Stimulated activated CD8-positive, alpha-beta memory T cell treated with anti-CD3 and anti-CD28 coated beads, Interleukin-4, amount 100 ng/mL, for 1 hour (primary cell): ENCODE data around the gene IL1RL1.

Source experiments
- DNase-seq, 2 donors: peaks; one replicate each; pipeline ENCODE4 v3.0.0-alpha.2; 2020; ENCODE audit warnings: low read depth in 2 of 2, low spot score in 1 of 2

Gene IL1RL1

GRCh38 chr2:102334486-102334885 lies 23.1 kb downstream of the IL1RL1 start:
- no peak for DNase-seq

GRCh38 chr2:102335871-102336366 lies 24.6 kb downstream of the IL1RL1 start:
- no peak for DNase-seq

DNA sequence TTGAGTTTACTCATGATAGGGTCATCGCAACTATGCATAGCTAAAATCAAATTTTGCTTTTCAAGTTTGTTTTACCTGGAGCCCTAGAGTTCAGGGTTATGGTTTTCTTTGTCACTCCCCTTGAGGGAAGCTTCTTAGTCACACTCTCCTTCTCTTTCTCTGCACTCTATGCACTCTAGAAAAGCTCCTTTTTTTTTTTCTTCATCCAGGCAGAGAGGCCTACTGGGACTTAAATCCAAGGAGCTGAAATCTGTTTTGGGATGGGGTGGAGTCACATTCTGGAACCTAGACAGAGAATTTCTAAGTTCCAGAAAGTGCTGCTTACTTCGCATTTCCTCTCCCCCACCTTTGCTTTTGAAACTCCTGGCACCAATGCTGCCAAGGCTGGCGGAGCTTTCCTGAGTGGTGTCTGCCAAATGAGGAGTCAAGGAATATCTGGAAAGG lies 25.2 kb downstream of the IL1RL1 start:
- no peak for DNase-seq

- no peak for DNase-seq
These were observed 25.6 kb downstream of the IL1RL1 start for GRCh38 chr2:102337012-102337411.

GRCh38 chr2:102337481-102338386 lies 26.4 kb downstream of the IL1RL1 start:
- DNase-seq, result no peak

GRCh38 chr2:102340778-102341177 lies 29.4 kb downstream of the IL1RL1 start:
- DNase-seq, result no peak

- no peak for DNase-seq
These were observed 31.5 kb downstream of the IL1RL1 start for GRCh38 chr2:102342888-102343287.

DNA sequence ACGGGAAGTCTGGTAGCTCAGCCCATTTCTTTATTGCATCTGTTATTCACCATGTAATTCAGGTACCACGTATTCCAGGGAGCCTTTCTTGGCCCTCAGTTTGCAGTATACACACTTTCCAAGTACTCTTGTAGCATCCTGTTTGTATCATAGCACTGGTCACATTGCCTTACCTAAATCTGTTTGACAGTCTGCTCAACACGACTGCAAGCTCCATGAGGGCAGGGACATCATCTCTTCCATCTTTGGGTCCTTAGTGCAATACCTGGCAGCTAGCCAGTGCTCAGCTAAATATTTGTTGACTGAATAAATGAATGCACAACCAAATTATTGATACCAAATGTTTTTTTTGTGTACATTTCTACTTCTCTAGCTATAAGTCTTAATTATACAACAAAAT lies 33.0 kb downstream of the IL1RL1 start:
- no peak for DNase-seq

GRCh38 chr2:102345329-102345920 lies 34.1 kb downstream of the IL1RL1 start:
- no peak for DNase-seq

GRCh38 chr2:102346381-102347130 lies 35.2 kb downstream of the IL1RL1 start:
- no peak for DNase-seq

GRCh38 chr2:102350137-102350793 lies 38.9 kb downstream of the IL1RL1 start:
- no peak for DNase-seq

- peak; percentile 33 to 44 for DNase-seq
These were observed 44.4 kb downstream of the IL1RL1 start, which contains the start of gene IL18R1 for GRCh38 chr2:102355526-102356380. IL18R1 (plus strand) TSS chr2:102355796; CDS start chr2:102362661, 6,865 bp downstream.

GRCh38 chr2:102356381-102356712 lies 45.0 kb downstream of the IL1RL1 start:
- DNase-seq, result no peak

DNA sequence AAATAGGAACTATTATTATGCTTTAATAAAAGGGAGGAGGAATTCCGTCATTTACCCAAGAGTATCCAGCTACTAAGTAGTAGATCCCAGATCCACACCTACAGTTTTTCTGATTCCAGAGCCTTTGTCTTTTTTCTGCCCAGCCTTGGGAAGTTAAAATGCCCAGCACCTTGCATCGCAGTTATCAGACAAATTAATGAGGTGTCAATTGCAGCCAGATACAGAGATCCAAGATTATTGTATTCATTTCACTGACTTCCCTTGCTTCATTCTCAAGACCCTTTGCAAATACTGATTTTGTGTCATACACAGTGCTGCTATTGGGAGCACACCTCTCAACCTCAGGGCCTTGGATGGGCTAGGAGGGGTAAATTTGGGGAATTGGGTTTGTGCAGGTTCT lies 45.4 kb downstream of the IL1RL1 start:
- DNase-seq, result no peak

DNA sequence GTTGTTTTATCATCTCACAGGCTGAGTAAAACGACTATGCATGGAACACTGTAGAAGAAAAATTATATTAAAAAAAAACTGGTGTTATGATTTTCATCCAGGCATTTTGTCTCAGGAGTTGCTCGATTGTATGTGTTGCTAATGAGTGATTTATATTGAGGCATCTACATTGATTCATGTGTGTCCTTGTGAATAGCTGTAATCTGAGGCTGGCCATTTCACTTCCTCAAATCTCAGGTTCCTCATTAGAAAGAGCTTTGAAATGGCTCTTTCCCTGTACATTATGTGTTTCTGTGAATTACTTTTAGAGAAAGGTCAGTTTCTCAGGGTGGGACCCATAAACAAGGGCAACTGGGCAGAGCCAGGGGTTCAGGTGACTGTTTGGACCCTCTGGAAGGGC lies 46.6 kb downstream of the IL1RL1 start:
- no peak for DNase-seq

GRCh38 chr2:102358496-102358895 lies 47.1 kb downstream of the IL1RL1 start:
- no peak for DNase-seq

GRCh38 chr2:102359527-102359926 lies 48.2 kb downstream of the IL1RL1 start:
- no peak for DNase-seq

DNA sequence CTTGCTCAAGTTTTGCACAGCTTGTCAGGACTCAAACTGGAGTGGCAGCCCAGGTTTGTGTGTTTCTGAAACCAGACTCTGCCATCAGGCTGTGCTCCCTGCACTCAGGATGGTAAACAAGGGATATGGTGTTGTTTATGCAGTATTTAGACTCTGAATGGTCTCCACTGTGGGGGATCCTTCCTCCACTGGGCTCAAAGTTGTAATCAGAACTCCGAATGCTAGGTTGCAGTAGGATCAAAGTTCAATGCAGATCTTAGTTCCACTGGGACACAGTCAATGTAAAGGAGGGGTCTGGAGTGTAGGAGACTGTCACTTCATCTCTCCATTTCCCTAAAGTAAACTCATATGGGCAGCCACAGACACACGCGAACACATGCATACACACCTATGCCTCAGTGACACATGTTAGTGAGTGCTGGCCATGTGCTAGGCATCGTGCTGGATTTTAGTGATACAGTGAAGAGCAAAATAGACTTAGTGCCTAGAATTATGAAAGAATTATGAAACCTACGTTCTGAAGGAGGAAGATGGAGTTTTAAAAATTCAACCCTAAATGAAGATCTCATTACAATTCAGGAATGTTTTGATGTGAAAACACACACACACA lies 50.4 kb downstream of the IL1RL1 start:
- no peak for DNase-seq

DNA sequence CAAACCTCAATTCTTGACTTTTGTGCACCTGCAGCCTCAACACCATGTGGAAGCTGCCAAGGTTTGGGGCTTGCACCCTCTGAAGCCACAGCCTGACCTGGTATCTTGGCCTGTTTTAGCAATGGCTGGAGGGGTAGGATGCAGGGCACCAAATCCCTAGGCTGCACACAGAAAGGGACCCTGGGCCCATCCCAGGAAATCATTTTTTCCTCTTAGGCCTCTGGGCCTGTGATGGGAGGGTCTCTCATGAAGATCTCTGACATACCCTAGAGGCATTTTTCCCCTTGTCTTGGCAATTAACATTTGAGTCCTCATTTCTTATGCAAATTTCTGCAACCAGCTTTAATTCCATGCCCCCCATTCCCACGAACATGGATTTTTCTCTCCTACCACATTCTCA lies 54.4 kb downstream of the IL1RL1 start:
- no peak for DNase-seq
